GM21737 (cell line): Measurements from ENCODE around the gene POU2AF3.
A peak's percentile ranks its signal among the peaks of the same experiment; 100 is the strongest.
"Not testable (repeated sequence)": the region's sequence is repeated elsewhere in the genome, so short reads cannot be mapped to it uniquely, and the experiment has no call there.

Experiments used
- ATAC-seq: cut with Tn5 transposase; IDR thresholded peaks from one replicate; pipeline ENCODE4 v1.9.1; 2021; ENCODE audit warnings: mild to moderate bottlenecking, moderate library complexity; ENCODE audit not compliant: unreplicated experiment

Gene POU2AF3

GRCh38 chr11:111298413-111299100 is at the start of gene POU2AF3:
Gene POU2AF3, plus strand, starts transcription at chr11:111298546. Its CDS starts 36 bp downstream, at chr11:111298582.
- peak; percentile 32 for ATAC-seq

GRCh38 chr11:111250936-111251335 is 47.4 kb upstream of the POU2AF3 start:
- no peak for ATAC-seq

GRCh38 chr11:111253131-111253530 is 45.2 kb upstream of the POU2AF3 start:
- no peak for ATAC-seq

- no peak for ATAC-seq
Measured at GRCh38 chr11:111253630-111254029, 44.7 kb upstream of the POU2AF3 start.

GRCh38 chr11:111258046-111258445 is 40.3 kb upstream of the POU2AF3 start:
- ATAC-seq: no peak

- no peak for ATAC-seq
Measured at GRCh38 chr11:111259896-111260295, 38.5 kb upstream of the POU2AF3 start.

- ATAC-seq: no peak
Measured at GRCh38 chr11:111260811-111261210, 37.5 kb upstream of the POU2AF3 start.

GRCh38 chr11:111264646-111265045 is 33.7 kb upstream of the POU2AF3 start:
- ATAC-seq: no peak

- ATAC-seq: no peak
Measured at GRCh38 chr11:111265421-111265820, 32.9 kb upstream of the POU2AF3 start.

- not testable (repeated sequence) for ATAC-seq
Measured at GRCh38 chr11:111268303-111268702, 30.0 kb upstream of the POU2AF3 start.

- ATAC-seq: no peak
Measured at GRCh38 chr11:111269146-111269868, 29.0 kb upstream of the POU2AF3 start.

GRCh38 chr11:111272420-111272819 is 25.9 kb upstream of the POU2AF3 start:
- no peak for ATAC-seq

GRCh38 chr11:111282562-111283075 is 15.7 kb upstream of the POU2AF3 start:
- ATAC-seq: no peak

- ATAC-seq: no peak
Measured at GRCh38 chr11:111283945-111284481, 14.3 kb upstream of the POU2AF3 start.

GRCh38 chr11:111285189-111286091 is 12.9 kb upstream of the POU2AF3 start:
- ATAC-seq: no peak

- ATAC-seq: no peak
Measured at GRCh38 chr11:111291764-111292163, 6.6 kb upstream of the POU2AF3 start.

GRCh38 chr11:111292408-111292807 is 5.9 kb upstream of the POU2AF3 start:
- ATAC-seq: not testable (repeated sequence)

- no peak for ATAC-seq
Measured at GRCh38 chr11:111296196-111296595, 2.1 kb upstream of the POU2AF3 start.

- ATAC-seq: no peak
Measured at GRCh38 chr11:111297696-111298095, 650 bp upstream of the POU2AF3 start.

GRCh38 chr11:111299101-111300026 is 1.0 kb downstream of the POU2AF3 start:
- ATAC-seq: peak; percentile 68
